Superior temporal gyrus (tissue), 1 donor: ENCODE data around the gene ELP6.
"Not testable (repeated sequence)": the region's sequence is repeated elsewhere in the genome, so short reads cannot be mapped to it uniquely, and the experiment has no call there.

ENCODE experiments used
- DNase-seq: peaks from one replicate; pipeline ENCODE4 v3.0.0-alpha.2; 2016; ENCODE audit errors: extremely low spot score

Gene ELP6

DNA sequence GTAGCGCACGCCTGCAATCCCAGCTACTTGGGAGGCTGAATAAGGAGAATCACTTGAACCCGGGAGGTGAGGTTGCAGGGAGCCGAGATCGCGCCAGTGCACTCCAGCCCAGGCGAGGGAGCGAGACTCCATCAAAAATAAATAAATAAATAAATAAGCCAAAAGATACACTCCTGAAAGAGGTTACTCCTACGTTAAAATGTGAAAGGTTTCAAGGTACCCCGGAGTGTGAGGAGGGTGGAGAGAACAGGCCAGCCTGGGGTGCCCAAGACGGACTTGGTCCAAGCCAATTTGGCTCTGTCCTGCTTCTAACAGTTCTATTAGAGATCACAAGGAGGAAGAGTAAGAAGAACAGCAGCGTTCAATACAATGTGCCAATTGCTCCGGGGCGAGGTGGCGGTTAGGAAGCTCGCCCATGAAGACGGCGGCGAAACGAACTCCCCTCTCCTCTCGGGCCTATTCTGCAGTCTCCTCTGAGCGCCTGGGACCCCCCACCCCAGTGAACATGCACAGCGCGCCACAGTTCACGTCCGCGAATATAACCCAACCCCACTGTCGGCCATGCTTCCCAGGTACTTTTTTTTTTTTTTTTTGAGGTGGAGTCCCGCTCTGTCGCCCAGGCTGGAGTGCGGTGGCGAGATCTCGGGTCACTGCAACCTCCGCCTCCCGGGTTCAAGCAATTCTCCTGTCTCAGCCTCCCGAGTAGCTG is 942 bp downstream of the ELP6 start:
- DNase-seq: no peak

DNA sequence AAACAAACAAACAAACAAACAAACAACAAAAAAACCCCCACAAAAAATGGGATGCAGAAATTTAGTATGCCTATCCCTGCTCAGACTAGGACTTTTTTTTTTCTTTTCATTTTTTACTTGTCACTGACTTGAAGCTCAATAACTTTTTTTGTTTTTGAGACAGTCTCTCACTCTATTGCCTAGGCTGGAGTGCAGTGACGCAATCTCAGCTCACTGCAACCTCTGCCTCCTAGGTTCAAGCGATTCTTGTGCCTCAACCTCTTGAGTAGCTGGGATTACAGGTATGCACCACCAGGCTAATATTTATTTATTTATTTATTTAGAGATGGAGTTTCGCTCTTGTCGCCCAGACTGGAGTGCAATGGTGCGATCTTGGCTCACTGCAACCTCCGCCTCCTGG is 8.2 kb downstream of the ELP6 start:
- DNase-seq: not testable (repeated sequence)

DNA sequence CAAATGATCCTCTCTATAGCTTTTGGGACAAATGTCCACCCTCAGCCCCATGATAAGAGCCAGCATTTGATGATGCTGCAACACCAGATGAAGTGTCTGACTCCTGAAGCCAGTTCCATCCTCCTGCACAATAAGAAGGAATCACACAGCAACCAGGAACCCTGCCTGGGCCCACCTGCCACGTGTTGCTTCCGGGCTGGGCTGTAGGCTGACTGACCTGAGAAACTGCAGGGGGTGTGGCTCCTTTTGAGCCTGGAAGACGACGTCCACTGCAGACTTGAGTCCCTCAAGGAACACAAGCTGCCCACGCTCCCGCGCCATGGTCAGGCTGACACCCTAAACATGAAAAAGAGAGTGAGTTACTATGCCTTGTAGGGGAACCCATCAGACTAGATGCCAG is 9.4 kb downstream of the ELP6 start:
- no peak for DNase-seq

DNA sequence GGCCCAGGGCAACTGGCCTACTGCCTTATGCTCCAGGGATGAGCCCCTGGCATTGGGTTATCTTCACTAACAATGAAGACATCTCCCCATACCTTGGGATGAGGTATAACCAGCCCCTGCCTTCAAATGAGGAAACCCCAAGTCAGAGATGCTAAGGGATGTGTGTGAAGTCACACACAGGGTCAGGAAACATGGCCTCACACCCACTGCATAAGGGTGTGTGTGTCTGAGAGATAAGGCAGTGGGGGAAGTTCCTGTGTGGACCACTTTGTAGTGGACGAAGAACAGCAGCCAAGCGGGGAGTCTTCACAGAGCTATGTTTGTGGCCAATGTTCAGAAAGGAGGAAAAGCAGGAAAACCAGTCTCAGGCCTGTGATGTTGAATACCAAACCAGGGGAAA is 10.5 kb downstream of the ELP6 start:
- no peak for DNase-seq

DNA sequence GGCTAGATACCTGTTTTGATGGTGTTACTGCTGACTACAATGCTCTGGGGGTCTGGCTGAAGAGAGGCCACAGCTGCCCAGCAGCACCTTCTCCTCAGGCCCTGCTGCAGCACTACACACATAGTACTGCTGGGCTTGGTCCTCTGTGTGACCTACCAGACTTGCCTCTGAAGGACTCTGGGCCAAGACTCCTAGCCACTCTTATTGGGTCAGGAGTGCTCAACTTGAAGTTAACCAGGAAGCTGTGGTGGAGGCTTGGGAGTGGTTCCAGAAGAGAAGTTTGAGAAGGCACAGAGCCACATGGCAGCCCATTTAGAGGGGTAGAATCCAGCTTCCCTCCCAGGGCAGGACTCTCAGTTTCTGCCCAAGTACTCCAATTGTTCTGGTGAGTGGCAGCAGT is 16.6 kb downstream of the ELP6 start:
- DNase-seq: no peak

DNA sequence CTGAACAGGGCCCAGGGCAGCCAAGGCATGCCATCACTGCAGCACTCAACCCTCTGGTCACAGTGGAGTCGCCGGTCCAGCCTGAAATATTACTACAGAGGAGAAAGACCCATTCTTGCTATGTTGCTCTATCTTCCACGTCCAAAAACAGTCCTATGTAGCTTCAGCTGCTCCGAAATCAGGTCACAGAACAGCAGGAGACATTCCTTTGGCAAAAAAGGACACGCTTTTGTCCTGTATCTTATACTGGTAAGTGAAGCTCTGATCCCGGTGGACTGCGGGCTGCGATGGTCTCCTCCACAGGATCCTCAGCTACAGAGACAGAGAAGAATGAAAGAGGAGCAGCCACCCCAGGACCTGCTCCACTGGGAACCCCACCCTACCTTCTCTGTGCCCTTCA is 17.6 kb downstream of the ELP6 start:
- no peak for DNase-seq

DNA sequence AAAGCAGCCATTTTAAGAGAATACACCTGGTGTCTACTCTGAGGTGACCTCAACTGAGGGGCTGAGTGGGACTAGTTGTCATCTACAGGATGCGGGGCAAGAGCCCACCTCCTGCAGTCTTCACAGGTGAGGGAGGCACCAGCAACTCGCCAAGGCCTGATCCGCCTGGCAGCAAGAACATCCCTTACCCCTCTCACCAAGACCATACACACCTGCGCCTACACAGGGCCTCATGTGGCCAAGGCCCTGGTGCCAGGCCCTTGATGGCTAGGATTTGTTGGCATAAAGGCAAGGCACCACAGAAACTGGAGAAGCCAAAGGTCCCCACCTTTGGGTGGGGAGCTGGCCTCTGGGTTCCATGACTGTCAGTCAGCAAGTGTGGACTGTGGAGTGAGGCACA is 18.4 kb downstream of the ELP6 start:
- DNase-seq: no peak

DNA sequence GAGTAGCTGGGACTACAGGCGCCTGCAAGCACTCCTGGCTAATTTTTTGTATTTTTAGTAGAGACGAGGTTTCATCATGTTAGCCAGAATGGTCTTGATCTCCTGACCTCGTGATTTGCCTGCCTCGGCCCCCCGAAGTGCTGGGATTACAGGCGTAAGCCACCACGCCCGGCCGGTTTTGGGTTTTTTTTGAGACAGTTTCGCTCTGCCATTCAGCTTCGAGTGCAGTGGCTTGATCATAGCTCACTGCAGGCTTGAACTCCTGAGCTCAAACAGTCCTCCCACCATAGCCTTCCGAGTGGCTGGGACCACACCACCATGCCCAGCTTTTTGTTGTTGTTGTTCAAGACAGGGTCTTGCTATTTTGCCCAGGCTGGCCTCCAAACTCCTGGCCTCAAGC is 21.7 kb downstream of the ELP6 start:
- no peak for DNase-seq

DNA sequence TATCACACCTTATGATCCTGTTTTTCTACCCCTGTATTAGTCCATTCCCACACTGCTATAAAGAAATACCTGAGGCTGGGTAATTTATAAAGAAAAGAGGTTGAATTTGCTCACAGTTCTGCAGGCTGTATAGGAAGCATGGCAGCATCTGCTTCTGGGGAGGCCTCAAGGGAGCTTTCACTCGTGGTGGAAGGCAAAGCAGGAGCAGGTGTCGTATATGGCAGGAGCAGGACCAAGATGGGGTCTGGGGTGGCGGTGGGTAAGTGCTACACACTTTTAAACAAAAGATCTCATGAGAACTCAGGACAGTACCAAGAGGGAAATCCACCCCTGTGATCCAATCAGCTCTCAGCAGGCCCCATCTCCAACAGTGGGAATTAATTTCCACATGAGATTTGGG is 22.3 kb downstream of the ELP6 start:
- no peak for DNase-seq

DNA sequence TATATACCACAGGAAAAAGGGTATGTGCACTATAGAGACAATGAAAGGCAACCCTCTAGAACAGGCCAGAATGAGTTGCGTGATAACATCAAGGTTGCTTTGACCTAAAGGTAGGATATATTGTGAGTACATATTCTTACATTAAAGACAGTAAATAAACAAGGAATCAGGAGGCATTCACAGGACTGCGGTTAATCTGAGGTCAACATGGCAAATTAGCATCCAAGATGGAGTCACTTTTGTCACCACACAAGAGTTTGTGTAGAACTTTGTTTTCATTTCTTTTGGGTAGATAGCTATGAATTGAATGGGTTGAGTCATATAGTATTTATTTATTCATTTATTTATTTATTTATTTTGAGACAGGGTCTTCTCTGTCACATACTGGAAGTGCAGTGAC is 26.2 kb downstream of the ELP6 start:
- no peak for DNase-seq

DNA sequence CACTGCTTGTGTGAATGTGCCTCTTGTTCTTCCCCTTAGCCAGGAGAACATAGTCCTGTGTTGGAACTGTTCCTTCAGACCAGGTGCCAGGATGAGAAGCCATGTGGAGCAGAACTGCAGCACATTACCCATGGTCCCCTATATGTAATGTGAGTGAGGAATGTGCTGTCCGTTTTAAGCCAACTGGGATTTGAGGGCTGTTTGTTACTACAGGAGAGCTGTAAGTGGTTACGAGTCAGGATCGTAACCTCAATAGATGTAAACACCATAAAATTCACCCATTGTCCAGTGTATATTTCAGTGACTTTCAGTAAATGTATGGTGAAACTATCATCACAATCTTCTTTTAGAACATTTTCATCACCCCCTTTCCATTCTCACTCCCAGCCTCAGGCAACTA is 27.7 kb downstream of the ELP6 start:
- no peak for DNase-seq

DNA sequence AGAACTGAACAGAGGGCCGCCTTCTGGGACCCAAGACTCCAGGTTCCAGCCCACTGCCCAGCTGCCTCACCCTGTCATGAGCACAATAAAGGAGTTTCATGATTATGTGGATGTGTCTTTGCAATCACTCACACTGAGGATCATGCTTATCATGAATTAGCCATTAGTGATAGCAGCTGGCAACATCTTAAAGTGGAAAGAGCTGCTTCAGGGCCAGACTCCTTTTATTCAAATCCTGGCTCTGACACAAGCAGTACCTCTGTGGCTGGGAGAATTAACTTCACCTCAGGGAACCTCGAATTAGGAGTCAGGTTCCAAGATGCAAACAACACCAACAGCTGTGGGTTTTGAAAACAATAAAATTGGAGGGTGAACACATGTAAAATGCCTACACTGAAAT is 31.1 kb downstream of the ELP6 start:
- DNase-seq: no peak

DNA sequence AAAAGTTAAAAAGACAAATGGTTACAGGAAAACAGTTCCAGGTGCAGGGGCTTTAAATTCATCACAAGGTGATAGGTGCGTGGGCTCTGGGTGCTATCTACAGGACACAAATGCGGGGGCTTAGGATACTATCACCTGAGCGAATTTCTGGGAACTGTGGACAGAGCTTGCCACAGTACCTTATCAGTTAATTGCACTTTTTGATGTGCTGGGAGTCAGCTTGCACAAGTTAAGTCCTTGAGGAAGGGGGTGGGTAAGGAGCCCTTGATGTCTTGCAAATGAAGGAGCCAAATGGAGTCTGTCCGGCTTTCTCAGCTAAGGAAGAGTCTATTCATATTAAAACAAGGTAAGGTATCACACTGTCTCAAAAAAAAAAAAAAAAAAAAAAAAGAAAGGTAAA is 31.7 kb downstream of the ELP6 start:
- DNase-seq: not testable (repeated sequence)

DNA sequence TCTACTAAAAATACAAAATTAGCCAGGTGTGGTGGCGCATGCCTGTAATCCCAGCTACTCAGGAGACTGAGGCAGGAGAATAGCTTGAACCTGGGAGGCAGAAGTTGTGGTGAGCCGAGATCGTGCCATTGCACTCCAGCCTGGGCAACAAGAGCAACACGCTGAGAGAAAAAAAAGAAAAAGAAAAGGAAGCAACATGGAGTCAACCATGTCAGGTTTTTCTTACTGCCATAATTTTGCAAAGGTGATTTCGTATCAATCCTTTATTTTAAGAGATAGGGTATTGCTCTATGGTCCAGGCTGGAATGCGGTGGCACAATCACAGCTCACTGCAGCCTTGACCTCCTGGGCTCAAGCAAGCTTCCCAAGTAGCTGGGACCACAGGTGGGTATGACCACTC is 33.2 kb downstream of the ELP6 start:
- DNase-seq: not testable (repeated sequence)

DNA sequence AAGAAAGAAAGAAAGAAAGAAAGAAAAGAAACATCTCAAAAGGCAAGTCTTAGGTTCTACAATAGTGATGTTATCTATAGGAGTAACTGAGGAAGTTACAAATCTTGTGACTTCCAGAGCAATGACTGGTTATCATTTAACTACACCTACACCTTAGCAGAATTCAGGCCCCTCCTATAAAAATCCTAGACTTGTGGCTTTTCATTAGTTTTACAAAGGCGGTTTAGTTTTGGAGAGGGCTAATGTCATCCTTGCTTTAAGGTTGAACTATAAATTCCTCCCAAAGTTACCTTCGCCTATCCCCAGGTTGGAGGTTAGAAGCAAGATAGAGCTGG is 33.7 kb downstream of the ELP6 start:
- no peak for DNase-seq

DNA sequence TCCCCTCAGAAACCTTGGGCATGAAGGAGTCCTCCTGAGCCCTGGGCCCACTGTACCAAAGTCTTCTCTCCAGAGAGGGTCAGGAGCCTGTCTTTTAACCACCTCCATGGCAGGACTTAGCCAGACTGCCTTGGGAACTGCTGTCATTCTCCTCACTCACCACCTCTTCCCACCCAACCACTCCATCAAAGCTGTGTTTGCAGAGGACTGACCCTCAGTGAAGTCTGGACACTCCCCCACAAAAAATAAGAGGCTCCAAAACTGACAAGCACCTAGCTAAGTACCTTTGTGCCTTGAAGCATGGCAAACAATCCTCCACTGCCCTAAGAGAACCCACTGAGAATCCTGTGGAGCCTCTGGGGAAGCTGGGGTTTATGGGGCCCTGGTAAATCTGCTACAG is 35.5 kb downstream of the ELP6 start:
- DNase-seq: no peak

DNA sequence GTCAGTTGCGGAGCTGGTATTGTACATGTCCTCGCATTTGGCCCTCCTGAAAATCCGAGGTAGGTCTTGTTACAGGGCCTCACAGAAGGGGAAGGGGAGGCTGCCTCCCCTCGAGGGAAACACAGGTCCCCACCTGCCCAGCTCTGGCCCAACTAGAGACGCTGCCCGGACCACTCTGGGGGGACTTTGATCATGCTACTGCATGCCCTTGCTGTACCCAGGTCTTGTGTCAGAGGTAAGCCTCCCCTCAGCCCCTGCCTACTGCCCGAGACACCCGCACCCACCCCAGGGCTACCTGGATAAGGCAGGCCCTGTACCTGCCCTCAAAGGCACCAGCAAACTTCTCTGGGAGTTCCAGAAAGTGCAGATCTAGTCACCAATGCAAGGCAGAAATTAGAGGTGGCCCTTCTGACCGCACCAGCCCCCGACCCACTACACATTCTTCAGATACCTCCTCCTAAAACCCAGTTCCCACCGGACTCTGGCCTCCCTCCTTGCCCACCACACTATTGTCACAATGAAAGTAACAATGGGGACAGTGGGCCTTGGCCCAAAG is 36.8 kb downstream of the ELP6 start:
- no peak for DNase-seq

DNA sequence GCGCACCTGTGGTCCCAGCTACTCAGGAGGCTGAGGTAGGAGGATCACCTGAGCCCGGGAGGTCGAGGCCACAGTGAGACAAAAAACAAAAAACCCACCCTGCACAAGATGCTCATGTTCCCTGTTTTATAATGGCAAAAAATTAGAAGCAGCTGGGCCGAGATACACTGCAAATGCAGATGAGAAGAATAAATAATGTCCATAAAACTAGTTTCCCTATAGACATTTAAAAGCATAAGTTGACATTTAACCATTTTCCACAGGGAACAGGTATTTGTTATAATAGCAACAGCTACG is 37.2 kb downstream of the ELP6 start:
- peak; percentile 49 for DNase-seq

DNA sequence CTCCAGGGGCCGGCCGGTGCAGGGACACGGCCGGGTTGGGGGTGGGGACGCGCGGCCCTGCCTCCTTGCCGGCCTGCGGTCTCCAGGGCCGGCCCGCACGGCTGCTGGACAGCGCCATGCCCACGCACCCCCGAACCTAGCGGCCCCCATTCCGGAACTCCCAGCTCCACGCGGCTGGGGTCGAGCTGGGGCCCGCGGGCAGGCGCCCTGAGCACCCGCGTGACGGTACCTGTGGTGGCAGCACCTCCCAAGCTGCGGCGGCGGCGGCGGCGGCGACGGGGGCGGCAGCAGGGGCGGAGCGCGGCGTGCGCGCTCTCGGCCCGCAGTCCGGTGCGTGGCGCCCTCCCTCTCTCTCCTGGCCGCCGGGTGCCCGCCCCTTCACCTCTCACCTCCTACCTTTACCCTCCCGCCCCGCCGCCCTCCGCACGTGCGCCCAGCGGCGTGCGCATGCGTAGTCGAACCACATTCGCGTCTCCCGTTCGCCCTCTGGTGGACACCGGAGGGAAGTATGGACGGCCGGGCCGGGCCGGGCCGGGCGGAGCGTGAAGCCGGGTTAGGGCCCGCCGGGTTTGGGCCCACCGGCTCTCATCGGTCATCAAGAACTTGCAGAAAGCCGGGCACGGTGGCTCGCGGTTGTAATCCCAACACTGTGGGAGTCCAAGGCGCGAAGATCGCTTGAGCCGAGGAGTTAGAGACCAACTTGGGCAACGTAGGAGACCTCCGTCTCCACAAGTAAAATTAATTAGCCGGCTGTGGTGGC is 37.8 kb downstream of the ELP6 start, which contains the start of gene SCAP:
Gene SCAP (minus strand): TSS at position 372 of the 760 bp plus-strand sequence. CDS start 32,948 bp downstream, outside the sequence.
- DNase-seq: peak; percentile 89

DNA sequence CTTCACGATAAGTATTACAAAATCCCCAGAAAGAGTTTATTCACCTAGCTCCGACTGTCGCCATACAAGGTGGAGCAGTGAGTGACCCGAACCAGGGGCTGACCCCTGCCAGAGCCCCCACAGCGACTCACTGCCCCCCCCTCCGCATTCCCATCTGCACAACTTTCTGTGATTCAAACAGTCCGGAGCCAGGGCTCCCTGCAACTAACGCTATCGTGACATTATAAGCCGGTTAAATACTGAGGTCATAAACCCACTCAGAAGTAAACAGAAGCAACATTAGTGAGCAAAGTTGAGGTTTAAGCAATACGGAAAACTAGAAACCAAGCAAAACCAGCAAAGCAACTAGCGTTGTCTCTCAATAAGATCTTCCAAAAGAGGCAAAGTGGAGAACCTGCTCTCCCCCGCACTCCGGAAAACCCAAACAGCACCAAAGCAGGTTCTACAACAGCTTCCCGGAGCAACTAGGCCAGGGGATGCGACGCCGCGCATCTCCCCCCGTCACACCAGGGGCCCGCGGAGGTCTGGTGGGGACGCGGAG is 38.4 kb downstream of the ELP6 start:
- peak; percentile 33 for DNase-seq

DNA sequence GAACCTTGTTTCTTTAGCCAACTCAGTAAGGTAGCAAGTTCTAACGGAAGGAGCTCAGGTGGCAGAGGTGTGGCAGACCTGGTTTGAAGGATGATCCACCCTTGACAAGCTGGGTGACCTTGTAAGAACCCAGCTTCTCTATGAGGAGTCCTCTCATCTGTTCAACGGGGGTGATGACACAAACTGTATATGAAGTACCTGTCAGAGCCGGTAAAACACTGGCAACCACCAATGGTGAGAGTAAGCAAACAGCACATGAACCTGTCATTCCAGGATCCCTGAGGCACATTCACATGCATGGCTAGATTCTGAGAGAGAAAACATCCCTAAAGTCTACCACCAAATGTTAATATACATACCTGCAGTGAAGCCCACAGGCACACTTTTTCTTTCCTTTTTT is 40.1 kb downstream of the ELP6 start:
- DNase-seq: no peak

DNA sequence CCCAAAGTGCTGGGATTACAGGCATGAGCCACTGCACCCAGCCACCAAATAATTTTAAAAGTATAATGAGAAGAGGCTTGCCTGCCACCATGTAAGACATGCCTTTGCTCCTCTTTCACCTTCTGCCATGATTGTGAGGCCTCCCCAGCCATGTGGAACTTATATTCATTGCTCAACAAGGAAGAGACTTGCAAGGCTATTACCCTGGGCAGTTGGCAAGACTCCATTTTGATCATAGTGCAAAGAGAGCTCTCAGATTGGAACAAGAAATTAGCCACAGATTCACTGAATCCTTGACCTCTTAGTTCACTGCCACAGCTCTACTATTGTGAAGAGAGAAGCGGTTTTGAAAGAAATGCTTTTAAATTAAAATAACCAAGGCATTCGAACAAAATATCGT is 43.9 kb downstream of the ELP6 start:
- DNase-seq: no peak

DNA sequence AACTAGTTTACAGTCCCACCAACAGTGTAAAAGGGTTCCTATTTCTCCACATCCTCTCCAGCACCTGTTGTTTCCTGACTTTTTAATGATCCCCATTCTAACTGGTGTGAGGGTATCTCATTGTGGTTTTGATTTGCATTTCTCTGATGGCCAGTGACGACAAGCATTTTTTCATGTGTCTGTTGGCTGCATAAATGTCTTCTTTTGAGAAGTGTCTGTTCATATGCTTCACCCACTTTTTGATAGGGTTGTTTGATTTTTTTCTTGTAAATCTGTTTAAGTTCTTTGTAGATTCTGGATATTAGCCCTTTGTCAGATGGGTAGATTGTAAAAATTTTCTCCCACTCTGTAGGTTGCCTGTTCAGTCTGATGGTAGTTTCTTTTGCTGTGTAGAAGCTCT is 45.2 kb downstream of the ELP6 start:
- DNase-seq: not testable (repeated sequence)
